OCI-LY3 (cell line): ENCODE results near the gene MACROD2.

ENCODE experiments used
- H2AFZ ChIP-seq: fragments of 200-600, 300-600 bp; shearing (Covaris generic); 2 replicates; pipeline ENCODE4 v1.6.0; 2014; ENCODE audit warnings: antibody characterized with exemption, low read depth, low read length
- H3K27ac ChIP-seq: fragments of 200-600, 300-600 bp; sonication (generic); 2 replicates; pipeline ENCODE4 v1.5.1; 2014; ENCODE audit warnings: mild to moderate bottlenecking, low read length, moderate library complexity, mixed read lengths
- H3K27me3 ChIP-seq: fragments of 200-600, 300-600 bp; sonication (generic); 2 replicates; pipeline ENCODE4 v1.6.1; 2014; ENCODE audit warnings: low read depth, low read length, mixed read lengths
- H3K36me3 ChIP-seq: fragments of 200-600, 300-600 bp; sonication (generic); replicated peaks from 2 replicates; pipeline ENCODE3; 2014; ENCODE audit warnings: low read depth, low read length, mixed read lengths
- H3K4me1 ChIP-seq: fragments of 300-600, 200-600 bp; sonication (generic); 2 replicates; pipeline ENCODE4 v1.6.1; 2014; ENCODE audit warnings: low read length, mixed read lengths
- H3K4me2 ChIP-seq: fragments of 200-600, 300-600 bp; sonication (generic); 2 replicates; pipeline ENCODE4 v1.6.1; 2014; ENCODE audit warnings: low read length, mixed read lengths
- H3K4me3 ChIP-seq: fragments of 300-600, 200-600 bp; sonication (generic); 2 replicates; pipeline ENCODE4 v1.5.1; 2014; ENCODE audit warnings: antibody characterized with exemption, mild to moderate bottlenecking, low read length, moderate library complexity
- H3K79me2 ChIP-seq: fragments of 300-600, 200-600 bp; shearing (Covaris generic); 2 replicates; pipeline ENCODE4 v1.6.1; 2014; ENCODE audit warnings: mild to moderate bottlenecking, low read length, mixed read lengths
- H3K9ac ChIP-seq: fragments of 300-600, 200-600 bp; shearing (Covaris generic); 2 replicates; pipeline ENCODE4 v1.6.0; 2014; ENCODE audit warnings: mild to moderate bottlenecking, low read length, moderate library complexity
- H3K9me3 ChIP-seq: fragments of 200-600, 300-600 bp; shearing (Covaris generic); 2 replicates; pipeline ENCODE4 v1.6.1; 2014; ENCODE audit warnings: low read length, mixed read lengths; ENCODE audit not compliant: insufficient read depth
- H4K20me1 ChIP-seq: fragments of 200-600, 300-600 bp; sonication (generic); 2 replicates; pipeline ENCODE4 v1.6.1; 2016; ENCODE audit warnings: low read length, mixed read lengths; ENCODE audit not compliant: insufficient read depth
- EZH2phosphoT487 ChIP-seq: fragments of 200-600 bp; shearing (Covaris generic); IDR thresholded peaks from 2 replicates; pipeline ENCODE4 v1.6.1; 2018; ENCODE audit warnings: antibody characterized with exemption, mixed run types, low read depth
- TF ChIP-seq, protein P1 (sequence below): fragments of 200-600, 300-600 bp; sonication (generic); IDR thresholded peaks from 2 replicates; pipeline ENCODE4 v1.5.1; 2014; ENCODE audit warnings: antibody characterized with exemption, low read length, low read depth

MACROD2 gene

GRCh38 chr20:15637546-15637945 is 1642.2 kb downstream of the MACROD2 start:
- Histone ChIP-seq H3K79me2 (no peaks in the 10 kb centered on the region), H3K9ac (no peak overlapping the region), H3K4me3 (no peak overlapping the region), H2AFZ (no peak overlapping the region), H3K9me3 (no peaks in the 10 kb centered on the region), H3K36me3 (no peaks in the 10 kb centered on the region), H3K27me3 (peaks cover 16% of the 10 kb centered on the region), H4K20me1 (no peaks in the 10 kb centered on the region), H3K4me2 (no peak overlapping the region), H3K4me1 (no peaks in the 10 kb centered on the region), H3K27ac (no peak overlapping the region)
- TF ChIP-seq, protein P1, sequence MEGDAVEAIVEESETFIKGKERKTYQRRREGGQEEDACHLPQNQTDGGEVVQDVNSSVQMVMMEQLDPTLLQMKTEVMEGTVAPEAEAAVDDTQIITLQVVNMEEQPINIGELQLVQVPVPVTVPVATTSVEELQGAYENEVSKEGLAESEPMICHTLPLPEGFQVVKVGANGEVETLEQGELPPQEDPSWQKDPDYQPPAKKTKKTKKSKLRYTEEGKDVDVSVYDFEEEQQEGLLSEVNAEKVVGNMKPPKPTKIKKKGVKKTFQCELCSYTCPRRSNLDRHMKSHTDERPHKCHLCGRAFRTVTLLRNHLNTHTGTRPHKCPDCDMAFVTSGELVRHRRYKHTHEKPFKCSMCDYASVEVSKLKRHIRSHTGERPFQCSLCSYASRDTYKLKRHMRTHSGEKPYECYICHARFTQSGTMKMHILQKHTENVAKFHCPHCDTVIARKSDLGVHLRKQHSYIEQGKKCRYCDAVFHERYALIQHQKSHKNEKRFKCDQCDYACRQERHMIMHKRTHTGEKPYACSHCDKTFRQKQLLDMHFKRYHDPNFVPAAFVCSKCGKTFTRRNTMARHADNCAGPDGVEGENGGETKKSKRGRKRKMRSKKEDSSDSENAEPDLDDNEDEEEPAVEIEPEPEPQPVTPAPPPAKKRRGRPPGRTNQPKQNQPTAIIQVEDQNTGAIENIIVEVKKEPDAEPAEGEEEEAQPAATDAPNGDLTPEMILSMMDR, result no peak
- TF ChIP-seq EZH2phosphoT487, result no peak

DNA sequence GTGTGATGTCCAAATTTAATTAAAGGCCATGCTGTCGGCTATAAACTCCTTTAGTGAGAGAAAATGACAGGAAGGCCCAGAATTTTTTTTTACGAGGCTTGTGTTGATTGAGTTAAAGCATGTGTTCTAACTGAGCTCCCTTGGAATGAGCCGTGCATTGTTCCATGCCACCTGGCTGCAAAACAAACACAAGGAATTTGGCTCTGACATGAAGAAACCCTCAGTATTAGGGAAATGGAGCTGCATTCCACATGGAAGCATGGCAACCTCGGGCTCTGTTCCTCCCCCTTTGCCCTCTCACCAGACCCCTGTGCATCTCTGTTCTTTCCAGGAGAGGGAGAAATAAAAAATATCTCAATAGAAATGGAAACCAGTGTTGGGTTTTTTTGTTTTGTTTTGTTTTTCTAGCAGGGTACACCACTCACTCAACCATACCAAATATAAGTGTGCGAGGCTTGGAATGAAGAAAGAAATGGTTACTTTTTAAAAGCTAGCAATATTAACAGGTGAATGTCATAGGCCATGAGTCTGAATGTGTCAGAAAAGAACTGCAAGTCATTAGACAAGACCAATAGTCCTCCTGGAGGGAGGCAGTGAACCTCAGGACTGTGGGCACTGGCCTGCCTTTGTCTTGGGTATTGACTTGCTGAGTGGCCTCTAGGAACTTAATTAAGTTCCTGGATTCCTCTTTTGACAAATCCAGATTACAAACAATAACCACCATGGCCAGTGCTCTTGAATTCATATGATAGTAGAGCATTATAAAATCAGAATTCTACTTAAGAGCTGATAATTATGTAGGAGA is 1642.8 kb downstream of the MACROD2 start:
- TF ChIP-seq, protein P1, result no peak
- TF ChIP-seq EZH2phosphoT487, result no peak
- Histone ChIP-seq H3K9me3 (no peaks in the 10 kb centered on the region), H3K9ac (no peak overlapping the region), H3K4me1 (no peaks in the 10 kb centered on the region), H3K79me2 (no peaks in the 10 kb centered on the region), H4K20me1 (no peaks in the 10 kb centered on the region), H3K4me3 (no peak overlapping the region), H3K27ac (no peak overlapping the region), H3K36me3 (no peaks in the 10 kb centered on the region), H2AFZ (no peak overlapping the region), H3K4me2 (no peak overlapping the region), H3K27me3 (peaks cover 13% of the 10 kb centered on the region)

- Histone ChIP-seq H3K27ac (no peak overlapping the region), H3K4me2 (no peak overlapping the region), H3K9me3 (no peaks in the 10 kb centered on the region), H4K20me1 (no peaks in the 10 kb centered on the region), H3K36me3 (no peaks in the 10 kb centered on the region), H3K79me2 (no peaks in the 10 kb centered on the region), H3K27me3 (peaks cover 13% of the 10 kb centered on the region), H3K4me1 (no peaks in the 10 kb centered on the region), H3K4me3 (no peak overlapping the region), H2AFZ (no peak overlapping the region), H3K9ac (no peak overlapping the region)
- TF ChIP-seq, protein P1, result no peak
- TF ChIP-seq EZH2phosphoT487, result no peak
Measured at GRCh38 chr20:15638816-15639215, 1643.5 kb downstream of the MACROD2 start.

DNA sequence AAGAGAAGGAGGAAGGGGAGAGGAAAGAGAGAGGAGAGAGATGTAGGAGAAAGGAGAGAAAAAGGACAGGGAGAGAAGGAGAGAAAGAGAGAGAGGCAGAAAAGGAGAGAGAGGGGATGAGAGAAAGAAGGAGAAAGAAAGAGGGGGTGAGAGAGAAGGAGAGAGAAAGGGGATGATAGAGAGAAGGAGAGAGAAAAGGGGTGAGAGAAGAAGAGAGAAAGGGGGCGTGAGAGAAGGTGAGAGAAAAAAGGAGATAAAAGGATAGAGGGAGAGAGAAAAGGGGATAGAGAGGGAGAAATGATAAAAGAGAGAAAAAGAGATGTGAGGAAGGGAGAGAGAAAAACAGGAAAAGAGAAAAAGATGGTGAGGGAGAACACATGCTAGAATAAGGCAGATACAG is 1644.5 kb downstream of the MACROD2 start:
- no peak overlapping the region for H3K27ac ChIP-seq
- peaks cover 9% of the 10 kb centered on the region for H3K27me3 ChIP-seq
- no peaks in the 10 kb centered on the region for H3K36me3 ChIP-seq
- H2AFZ ChIP-seq, result no peak overlapping the region
- no peaks in the 10 kb centered on the region for H3K79me2 ChIP-seq
- H3K9me3 ChIP-seq, result no peaks in the 10 kb centered on the region
- no peaks in the 10 kb centered on the region for H3K4me1 ChIP-seq
- H3K4me3 ChIP-seq, result no peak overlapping the region
- no peak for TF ChIP-seq EZH2phosphoT487
- TF ChIP-seq, protein P1, result no peak
- no peak overlapping the region for H3K4me2 ChIP-seq
- H3K9ac ChIP-seq, result no peak overlapping the region
- H4K20me1 ChIP-seq, result no peaks in the 10 kb centered on the region
